ENCODE data around the gene IGFBP7.

Gene IGFBP7

GRCh38 chr4:57129477-57129876 is 19.3 kb upstream of the IGFBP7 start:
- no peak for FAIRE-seq

DNA sequence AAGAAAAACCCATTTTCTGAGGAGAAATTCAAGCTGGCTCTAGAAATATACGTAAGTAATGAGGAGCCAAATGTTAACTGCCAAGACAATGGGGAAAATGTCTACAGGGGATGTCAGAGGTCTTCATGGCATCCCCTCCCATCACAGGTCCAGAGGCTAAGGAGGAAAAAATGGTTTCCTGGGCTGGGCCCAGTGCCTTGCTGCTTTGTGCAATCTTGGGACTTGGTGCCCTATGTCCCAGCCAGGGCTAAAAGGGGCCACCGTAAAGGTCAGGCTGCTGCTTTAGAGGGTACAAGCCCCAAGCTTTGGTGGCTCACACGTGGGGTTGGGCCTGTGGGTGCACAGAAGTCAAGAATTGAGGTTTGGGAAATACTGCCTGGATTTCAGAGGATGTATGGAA is 17.2 kb upstream of the IGFBP7 start:
- FAIRE-seq, result no peak

DNA sequence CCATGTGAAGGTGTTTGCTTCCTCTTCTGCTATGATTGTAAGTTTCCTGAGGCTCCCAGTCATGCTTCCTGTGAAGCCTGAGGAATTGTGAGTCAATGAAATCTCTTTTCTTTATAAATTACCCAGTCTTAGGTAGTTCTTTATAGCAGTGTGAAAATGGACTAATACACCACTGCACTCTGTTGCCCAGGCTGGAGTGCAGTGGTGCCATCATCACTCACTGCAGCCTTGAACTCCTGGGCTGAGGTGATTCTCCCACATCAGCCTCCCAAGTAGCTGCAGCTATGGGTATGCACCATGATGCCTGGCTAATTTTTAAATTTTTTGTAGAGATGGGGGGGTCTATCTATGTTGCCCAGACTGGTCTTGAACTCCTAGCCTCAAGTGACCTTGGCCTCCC is 15.8 kb upstream of the IGFBP7 start:
- no peak for FAIRE-seq

- FAIRE-seq, result no peak
These were observed 14.0 kb upstream of the IGFBP7 start for GRCh38 chr4:57124145-57124544.

DNA sequence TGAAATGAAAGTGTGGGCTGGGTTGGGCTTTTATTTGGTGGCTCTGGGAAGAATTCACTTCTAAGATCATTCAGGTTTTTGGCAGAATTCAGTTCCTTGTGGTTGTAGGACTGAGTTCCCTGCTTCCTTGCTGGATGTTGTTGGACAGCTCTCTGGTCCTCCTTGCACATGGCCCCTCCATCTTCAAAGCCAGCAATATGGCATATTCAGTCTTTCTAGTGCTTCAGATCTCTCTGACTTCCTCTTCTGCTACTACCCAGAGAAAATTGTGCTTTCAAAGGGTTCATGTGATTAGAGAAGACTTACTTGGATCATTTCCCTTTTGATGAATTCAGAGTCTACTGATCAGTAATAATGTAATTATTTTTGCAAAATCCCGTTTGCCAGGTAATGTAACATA is 12.8 kb upstream of the IGFBP7 start:
- no peak for FAIRE-seq

- peak; percentile 78 for FAIRE-seq
These were observed 9.0 kb upstream of the IGFBP7 start for GRCh38 chr4:57119054-57119651.

DNA sequence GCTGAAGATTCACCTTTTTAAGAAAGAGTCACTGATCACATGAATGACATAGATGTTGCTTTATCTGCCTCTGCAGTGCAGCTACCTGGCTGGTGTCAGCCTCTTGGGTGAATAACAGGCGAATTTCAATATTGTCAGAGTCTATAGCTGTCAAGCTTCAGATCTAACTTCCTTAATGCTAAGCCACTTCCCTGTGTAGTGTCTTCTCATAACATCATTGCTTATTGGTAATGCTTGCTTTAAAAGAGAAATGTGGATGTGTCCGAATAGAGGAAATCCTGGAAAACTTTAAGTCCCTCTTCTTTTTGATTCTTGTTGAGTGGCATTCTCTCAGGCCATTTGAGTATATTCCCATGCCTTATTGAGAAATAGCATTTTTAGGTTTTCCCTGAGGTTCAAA is 7.3 kb upstream of the IGFBP7 start:
- no peak for FAIRE-seq

DNA sequence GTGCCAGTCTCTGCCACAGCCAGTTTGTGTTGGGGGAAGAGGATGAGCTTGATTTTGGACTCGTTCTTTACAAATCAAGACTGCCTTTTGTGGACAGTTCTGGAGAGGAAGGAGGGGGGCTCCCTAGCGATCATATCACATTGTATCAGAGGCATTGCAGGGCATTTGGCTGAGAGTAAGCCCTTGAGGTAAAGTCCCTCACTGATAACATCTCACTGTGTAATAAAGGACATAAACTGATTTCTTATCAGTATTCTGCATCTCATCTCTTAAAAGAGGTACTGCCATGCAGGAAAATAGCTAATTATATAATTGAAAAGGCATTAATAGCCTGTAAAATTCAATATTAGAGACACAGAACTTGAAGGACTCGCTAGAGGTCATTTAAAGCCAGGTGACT is 6.1 kb upstream of the IGFBP7 start:
- FAIRE-seq, result no peak

DNA sequence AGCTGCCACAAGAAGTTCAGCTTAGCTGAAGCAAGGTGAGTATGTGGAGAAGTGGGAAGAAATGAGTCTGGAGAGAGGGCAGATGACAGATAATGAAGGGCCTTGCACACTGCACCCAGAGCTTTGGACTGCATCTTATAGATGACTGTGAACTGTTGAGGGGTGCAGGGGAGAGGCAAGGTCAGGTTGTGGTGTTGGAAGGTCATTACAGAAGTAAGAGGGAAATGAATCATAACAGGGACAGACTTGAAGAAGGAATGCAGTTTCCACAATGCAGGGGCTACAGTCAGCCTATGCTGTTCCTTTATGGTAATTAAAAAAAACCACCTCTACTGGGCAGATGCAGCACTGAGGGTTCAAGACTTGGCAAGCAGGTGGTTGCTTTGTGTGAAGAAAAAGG is 4.8 kb upstream of the IGFBP7 start:
- FAIRE-seq, result no peak

DNA sequence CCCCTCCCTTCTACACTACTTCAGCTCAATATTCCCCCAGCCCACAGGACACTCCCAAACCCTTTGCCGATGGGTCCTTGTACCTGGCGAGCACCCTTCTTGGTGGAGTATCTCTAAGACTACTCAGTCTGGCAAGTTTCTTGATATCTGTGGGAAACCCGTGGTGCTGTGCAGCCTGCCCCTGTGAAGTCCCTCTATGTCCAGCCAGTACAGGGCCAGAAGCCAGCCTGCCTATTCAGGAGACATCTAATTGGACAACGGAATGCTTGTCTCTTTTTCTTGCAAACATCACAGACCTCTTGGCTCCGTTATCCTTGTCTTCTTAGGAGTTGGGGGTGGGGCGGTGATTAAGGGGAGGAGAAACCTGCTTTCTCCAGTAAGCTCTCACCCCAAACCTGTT is 3.7 kb upstream of the IGFBP7 start:
- FAIRE-seq, result no peak

- no peak for FAIRE-seq
These were observed 691 bp upstream of the IGFBP7 start for GRCh38 chr4:57110640-57111511.

DNA sequence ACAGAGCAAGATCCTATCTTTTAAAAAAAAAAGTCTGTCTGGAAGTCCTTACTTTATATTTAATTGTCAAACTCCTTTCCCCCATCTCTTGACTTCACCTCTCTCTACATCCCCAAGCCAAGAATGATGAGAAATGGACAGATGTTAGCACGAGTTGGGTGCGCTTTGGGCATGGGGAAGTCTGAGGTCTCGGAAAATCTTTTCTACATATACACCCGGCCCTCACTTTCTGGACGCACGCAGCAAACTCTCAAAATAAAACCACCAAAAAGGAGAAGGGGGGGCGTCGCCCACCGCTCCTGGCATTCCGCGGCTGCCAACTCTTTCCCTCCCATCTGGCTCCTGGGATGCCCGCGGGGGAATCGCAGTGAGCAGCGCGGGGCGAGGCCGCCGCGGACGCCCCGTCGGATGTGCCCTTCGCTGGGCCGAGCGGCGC is 756 bp downstream of the IGFBP7 start:
- FAIRE-seq, result no peak

- no peak for FAIRE-seq
These were observed 4.0 kb downstream of the IGFBP7 start for GRCh38 chr4:57106181-57106580.

GRCh38 chr4:57104706-57105560 is 5.3 kb downstream of the IGFBP7 start:
- FAIRE-seq, result no peak

GRCh38 chr4:57103051-57103450 is 7.1 kb downstream of the IGFBP7 start:
- peak; percentile 91 for FAIRE-seq

DNA sequence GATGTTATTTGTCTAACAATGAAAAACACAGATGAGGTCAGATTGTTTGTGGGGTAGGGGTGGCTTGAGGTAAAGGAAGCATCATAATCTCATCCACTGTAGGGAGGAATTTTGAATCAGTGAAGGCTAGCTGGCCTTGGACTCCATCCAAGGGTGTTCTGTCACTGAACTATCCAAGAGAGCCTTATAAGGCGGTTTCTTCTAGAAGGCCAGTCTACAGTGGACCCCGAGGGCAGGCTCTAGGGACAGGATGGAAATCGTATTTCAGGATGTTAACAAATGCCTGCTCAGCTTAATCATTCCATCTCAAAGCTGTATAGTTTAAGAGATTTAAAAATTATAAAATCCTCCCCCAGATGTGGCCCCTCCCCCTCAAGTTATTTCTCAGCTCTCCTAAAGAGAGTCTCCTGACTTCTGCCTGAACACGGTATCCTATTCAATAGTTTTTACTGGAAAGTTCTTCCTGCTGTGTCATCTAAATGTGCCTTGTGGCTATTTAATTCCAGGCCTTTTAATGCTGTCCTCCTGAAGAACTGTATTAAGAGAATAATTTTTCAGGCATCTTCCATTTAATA is 8.0 kb downstream of the IGFBP7 start:
- peak; percentile 98 for FAIRE-seq

GRCh38 chr4:57100979-57101651 is 9.1 kb downstream of the IGFBP7 start:
- peak; percentile 86 for FAIRE-seq

- no peak for FAIRE-seq
These were observed 10.8 kb downstream of the IGFBP7 start for GRCh38 chr4:57099363-57099762.

- peak; percentile 96 for FAIRE-seq
These were observed 11.2 kb downstream of the IGFBP7 start for GRCh38 chr4:57098941-57099340.

GRCh38 chr4:57098415-57098814 is 11.8 kb downstream of the IGFBP7 start:
- FAIRE-seq, result no peak

GRCh38 chr4:57097711-57098110 is 12.5 kb downstream of the IGFBP7 start:
- FAIRE-seq, result no peak

DNA sequence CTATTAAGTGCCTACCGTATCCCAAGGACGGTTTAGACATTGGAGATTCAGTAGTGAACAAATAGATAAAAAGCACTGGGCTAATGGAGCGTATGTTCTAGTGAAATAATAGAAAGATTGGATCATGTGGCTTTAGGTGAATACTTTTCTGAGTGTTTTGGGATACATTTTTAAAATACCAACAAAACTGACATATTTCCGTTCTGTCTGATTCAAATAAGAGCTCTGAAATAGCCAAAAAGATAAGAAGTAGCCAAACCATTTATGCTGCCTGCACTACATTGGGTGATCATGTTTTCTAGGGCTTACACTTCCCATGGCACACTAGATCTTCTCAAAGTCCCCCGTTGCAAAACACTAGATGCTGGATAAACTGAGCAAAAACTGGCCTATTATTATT is 14.2 kb downstream of the IGFBP7 start:
- FAIRE-seq, result peak; percentile 53

GRCh38 chr4:57095245-57095644 is 14.9 kb downstream of the IGFBP7 start:
- FAIRE-seq, result no peak
